Type B pancreatic cell (in vitro differentiated cells): Measurements from ENCODE around the gene CDS2. TPM values are rescaled to one million over a fixed set of nuclear protein-coding genes. Genes with fewer than 3 reads are reported as not detected.

Experiments used
- DNase-seq: peaks from one replicate; pipeline ENCODE4 v3.0.0; 2021; ENCODE audit warnings: mixed read lengths; ENCODE audit not compliant: unreplicated experiment; ENCODE audit errors: extremely low spot score
- H3K27ac Mint-ChIP-seq: 2 replicates; pipeline ENCODE4 v1.8.0; 2021; ENCODE audit warnings: mild to moderate bottlenecking, mixed read lengths
- H3K27me3 Mint-ChIP-seq: 2 replicates; pipeline ENCODE4 v1.8.0; 2021; ENCODE audit warnings: mixed read lengths
- H3K36me3 Mint-ChIP-seq: 2 replicates; pipeline ENCODE4 v1.8.0; 2021; ENCODE audit warnings: mixed read lengths
- H3K4me1 Mint-ChIP-seq: one replicate; pipeline ENCODE4 v1.8.0; 2021; ENCODE audit warnings: mixed read lengths; ENCODE audit not compliant: unreplicated experiment
- H3K4me3 Mint-ChIP-seq: 2 replicates; pipeline ENCODE4 v1.8.0; 2021; ENCODE audit warnings: mild to moderate bottlenecking, mixed read lengths
- H3K9me3 Mint-ChIP-seq: 2 replicates; pipeline ENCODE4 v1.8.0; 2021; ENCODE audit warnings: mixed read lengths
- CTCF ChIP-seq: fragments of 200-600 bp; sonication (generic); conservative IDR thresholded peaks from 2 replicates; pipeline ENCODE4 v1.5.0; 2021; ENCODE audit warnings: antibody characterized with exemption, mild to moderate bottlenecking
- total RNA-seq: library from RNA; stranded (reverse); gene quantifications from 2 replicates; pipeline ENCODE4 v1.2.1, GENCODE V29; 2021; ENCODE audit warnings: low replicate concordance

Gene CDS2
- total RNA-seq, 1 donor from 2014 or later: 44.4 TPM

GRCh38 chr20:5148581-5148980, 21.8 kb downstream of the CDS2 start:
- H3K27me3 Mint-ChIP-seq: no peaks in the 10 kb centered on the region
- TF ChIP-seq CTCF: no peak
- H3K4me1 Mint-ChIP-seq: peaks cover 12% of the 10 kb centered on the region
- H3K36me3 Mint-ChIP-seq: no peaks in the 10 kb centered on the region
- no peaks in the 10 kb centered on the region for H3K9me3 Mint-ChIP-seq
- no peak overlapping the region for H3K4me3 Mint-ChIP-seq
- DNase-seq: no peak
- no peak overlapping the region for H3K27ac Mint-ChIP-seq

- H3K4me3 Mint-ChIP-seq: no peak overlapping the region
Observed at GRCh38 chr20:5149892-5150225, 23.1 kb downstream of the CDS2 start.

GRCh38 chr20:5150226-5151076, 23.6 kb downstream of the CDS2 start:
- Mint-ChIP-seq H3K36me3 (no peaks in the 10 kb centered on the region), H3K27me3 (no peaks in the 10 kb centered on the region), H3K4me1 (peaks cover 28% of the 10 kb centered on the region), H3K9me3 (no peaks in the 10 kb centered on the region), H3K4me3 (no peak overlapping the region), H3K27ac (no peak overlapping the region)
- no peak for TF ChIP-seq CTCF
- no peak for DNase-seq

More at GRCh38 chr20:5149892-5150225, 23.1 kb downstream of the CDS2 start:
- Mint-ChIP-seq H3K9me3 (no peaks in the 10 kb centered on the region), H3K27ac (no peak overlapping the region), H3K4me1 (peaks cover 23% of the 10 kb centered on the region), H3K27me3 (no peaks in the 10 kb centered on the region), H3K36me3 (no peaks in the 10 kb centered on the region)
- TF ChIP-seq CTCF: no peak
- DNase-seq: no peak

- peak overlapping the region; percentile 4 for H3K27ac Mint-ChIP-seq
- peaks cover 34% of the 10 kb centered on the region for H3K4me1 Mint-ChIP-seq
- no peaks in the 10 kb centered on the region for H3K9me3 Mint-ChIP-seq
- H3K4me3 Mint-ChIP-seq: no peak overlapping the region
- no peak for DNase-seq
- H3K27me3 Mint-ChIP-seq: no peaks in the 10 kb centered on the region
- peaks cover 5% of the 10 kb centered on the region for H3K36me3 Mint-ChIP-seq
- no peak for TF ChIP-seq CTCF
Observed at GRCh38 chr20:5153152-5153467, 26.3 kb downstream of the CDS2 start.

GRCh38 chr20:5153612-5154542, 27.1 kb downstream of the CDS2 start:
- H3K27ac Mint-ChIP-seq: peak overlapping the region; percentile 55

More at GRCh38 chr20:5153612-5154542, 27.1 kb downstream of the CDS2 start:
- Mint-ChIP-seq H3K4me1 (peaks cover 34% of the 10 kb centered on the region), H3K4me3 (peak overlapping the region; percentile 19), H3K27me3 (no peaks in the 10 kb centered on the region), H3K9me3 (no peaks in the 10 kb centered on the region), H3K36me3 (peaks cover 5% of the 10 kb centered on the region)
- no peak for TF ChIP-seq CTCF
- no peak for DNase-seq
